ENCODE measurements around the gene ATAD3A.

DNA sequence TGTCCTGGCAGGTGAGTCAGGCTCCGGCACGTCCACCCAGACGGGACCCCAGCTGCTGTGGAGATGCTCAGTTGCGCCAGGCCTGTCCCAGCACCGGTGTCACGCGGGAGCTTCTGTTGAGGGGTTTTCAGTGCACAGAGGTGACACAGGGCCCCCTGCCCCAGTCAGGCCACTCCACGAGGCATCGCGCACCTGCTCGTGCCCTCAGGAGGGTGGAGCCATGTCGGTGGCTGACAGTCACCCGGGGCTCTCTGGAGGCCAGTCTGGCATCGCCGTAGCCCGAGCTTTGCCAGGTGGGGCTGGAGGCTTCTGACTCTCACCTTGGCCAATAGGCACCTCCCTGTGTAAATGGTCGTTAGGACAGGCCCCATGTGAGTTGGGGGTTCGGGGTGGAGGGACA is 17.4 kb downstream of the ATAD3A start:
- TF ChIP-seq, protein P1, sequence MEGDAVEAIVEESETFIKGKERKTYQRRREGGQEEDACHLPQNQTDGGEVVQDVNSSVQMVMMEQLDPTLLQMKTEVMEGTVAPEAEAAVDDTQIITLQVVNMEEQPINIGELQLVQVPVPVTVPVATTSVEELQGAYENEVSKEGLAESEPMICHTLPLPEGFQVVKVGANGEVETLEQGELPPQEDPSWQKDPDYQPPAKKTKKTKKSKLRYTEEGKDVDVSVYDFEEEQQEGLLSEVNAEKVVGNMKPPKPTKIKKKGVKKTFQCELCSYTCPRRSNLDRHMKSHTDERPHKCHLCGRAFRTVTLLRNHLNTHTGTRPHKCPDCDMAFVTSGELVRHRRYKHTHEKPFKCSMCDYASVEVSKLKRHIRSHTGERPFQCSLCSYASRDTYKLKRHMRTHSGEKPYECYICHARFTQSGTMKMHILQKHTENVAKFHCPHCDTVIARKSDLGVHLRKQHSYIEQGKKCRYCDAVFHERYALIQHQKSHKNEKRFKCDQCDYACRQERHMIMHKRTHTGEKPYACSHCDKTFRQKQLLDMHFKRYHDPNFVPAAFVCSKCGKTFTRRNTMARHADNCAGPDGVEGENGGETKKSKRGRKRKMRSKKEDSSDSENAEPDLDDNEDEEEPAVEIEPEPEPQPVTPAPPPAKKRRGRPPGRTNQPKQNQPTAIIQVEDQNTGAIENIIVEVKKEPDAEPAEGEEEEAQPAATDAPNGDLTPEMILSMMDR (conservative IDR thresholded peaks at IDR 0.05; ENCODE audit: low read depth in 2 of 2) = no peak
- TF ChIP-seq, protein P2, sequence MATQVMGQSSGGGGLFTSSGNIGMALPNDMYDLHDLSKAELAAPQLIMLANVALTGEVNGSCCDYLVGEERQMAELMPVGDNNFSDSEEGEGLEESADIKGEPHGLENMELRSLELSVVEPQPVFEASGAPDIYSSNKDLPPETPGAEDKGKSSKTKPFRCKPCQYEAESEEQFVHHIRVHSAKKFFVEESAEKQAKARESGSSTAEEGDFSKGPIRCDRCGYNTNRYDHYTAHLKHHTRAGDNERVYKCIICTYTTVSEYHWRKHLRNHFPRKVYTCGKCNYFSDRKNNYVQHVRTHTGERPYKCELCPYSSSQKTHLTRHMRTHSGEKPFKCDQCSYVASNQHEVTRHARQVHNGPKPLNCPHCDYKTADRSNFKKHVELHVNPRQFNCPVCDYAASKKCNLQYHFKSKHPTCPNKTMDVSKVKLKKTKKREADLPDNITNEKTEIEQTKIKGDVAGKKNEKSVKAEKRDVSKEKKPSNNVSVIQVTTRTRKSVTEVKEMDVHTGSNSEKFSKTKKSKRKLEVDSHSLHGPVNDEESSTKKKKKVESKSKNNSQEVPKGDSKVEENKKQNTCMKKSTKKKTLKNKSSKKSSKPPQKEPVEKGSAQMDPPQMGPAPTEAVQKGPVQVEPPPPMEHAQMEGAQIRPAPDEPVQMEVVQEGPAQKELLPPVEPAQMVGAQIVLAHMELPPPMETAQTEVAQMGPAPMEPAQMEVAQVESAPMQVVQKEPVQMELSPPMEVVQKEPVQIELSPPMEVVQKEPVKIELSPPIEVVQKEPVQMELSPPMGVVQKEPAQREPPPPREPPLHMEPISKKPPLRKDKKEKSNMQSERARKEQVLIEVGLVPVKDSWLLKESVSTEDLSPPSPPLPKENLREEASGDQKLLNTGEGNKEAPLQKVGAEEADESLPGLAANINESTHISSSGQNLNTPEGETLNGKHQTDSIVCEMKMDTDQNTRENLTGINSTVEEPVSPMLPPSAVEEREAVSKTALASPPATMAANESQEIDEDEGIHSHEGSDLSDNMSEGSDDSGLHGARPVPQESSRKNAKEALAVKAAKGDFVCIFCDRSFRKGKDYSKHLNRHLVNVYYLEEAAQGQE (IDR thresholded peaks at IDR 0.05; ENCODE audit: unreplicated experiment) = no peak
- TF ChIP-seq POLR2AphosphoS5 (IDR thresholded peaks at IDR 0.05; ENCODE audit: low read depth) (no peak), CREB1 (CRISPR knock-in tag; IDR thresholded peaks at IDR 0.05; ENCODE audit: low read depth) (no peak), EZH2phosphoT487 (IDR thresholded peaks at IDR 0.05; ENCODE audit: unreplicated experiment) (no peak), EZH2 (IDR thresholded peaks at IDR 0.05; ENCODE audit: low read depth, unreplicated experiment) (no peak), ZNF114 (CRISPR knock-in tag; IDR thresholded peaks at IDR 0.05) (no peak), STAT1 (IDR thresholded peaks at IDR 0.05; ENCODE audit: unreplicated experiment) (no peak), ZNF331 (CRISPR knock-in tag; IDR thresholded peaks at IDR 0.05; ENCODE audit: low read depth) (no peak), JUNB (IDR thresholded peaks at IDR 0.05; ENCODE audit: unreplicated experiment) (no peak), NANOG (IDR thresholded peaks at IDR 0.05; ENCODE audit: borderline replicate concordance) (no peak)
- TF ChIP-seq, protein P3, sequence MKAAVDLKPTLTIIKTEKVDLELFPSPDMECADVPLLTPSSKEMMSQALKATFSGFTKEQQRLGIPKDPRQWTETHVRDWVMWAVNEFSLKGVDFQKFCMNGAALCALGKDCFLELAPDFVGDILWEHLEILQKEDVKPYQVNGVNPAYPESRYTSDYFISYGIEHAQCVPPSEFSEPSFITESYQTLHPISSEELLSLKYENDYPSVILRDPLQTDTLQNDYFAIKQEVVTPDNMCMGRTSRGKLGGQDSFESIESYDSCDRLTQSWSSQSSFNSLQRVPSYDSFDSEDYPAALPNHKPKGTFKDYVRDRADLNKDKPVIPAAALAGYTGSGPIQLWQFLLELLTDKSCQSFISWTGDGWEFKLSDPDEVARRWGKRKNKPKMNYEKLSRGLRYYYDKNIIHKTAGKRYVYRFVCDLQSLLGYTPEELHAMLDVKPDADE (IDR thresholded peaks at IDR 0.05) = no peak
- TF ChIP-seq, protein P4, sequence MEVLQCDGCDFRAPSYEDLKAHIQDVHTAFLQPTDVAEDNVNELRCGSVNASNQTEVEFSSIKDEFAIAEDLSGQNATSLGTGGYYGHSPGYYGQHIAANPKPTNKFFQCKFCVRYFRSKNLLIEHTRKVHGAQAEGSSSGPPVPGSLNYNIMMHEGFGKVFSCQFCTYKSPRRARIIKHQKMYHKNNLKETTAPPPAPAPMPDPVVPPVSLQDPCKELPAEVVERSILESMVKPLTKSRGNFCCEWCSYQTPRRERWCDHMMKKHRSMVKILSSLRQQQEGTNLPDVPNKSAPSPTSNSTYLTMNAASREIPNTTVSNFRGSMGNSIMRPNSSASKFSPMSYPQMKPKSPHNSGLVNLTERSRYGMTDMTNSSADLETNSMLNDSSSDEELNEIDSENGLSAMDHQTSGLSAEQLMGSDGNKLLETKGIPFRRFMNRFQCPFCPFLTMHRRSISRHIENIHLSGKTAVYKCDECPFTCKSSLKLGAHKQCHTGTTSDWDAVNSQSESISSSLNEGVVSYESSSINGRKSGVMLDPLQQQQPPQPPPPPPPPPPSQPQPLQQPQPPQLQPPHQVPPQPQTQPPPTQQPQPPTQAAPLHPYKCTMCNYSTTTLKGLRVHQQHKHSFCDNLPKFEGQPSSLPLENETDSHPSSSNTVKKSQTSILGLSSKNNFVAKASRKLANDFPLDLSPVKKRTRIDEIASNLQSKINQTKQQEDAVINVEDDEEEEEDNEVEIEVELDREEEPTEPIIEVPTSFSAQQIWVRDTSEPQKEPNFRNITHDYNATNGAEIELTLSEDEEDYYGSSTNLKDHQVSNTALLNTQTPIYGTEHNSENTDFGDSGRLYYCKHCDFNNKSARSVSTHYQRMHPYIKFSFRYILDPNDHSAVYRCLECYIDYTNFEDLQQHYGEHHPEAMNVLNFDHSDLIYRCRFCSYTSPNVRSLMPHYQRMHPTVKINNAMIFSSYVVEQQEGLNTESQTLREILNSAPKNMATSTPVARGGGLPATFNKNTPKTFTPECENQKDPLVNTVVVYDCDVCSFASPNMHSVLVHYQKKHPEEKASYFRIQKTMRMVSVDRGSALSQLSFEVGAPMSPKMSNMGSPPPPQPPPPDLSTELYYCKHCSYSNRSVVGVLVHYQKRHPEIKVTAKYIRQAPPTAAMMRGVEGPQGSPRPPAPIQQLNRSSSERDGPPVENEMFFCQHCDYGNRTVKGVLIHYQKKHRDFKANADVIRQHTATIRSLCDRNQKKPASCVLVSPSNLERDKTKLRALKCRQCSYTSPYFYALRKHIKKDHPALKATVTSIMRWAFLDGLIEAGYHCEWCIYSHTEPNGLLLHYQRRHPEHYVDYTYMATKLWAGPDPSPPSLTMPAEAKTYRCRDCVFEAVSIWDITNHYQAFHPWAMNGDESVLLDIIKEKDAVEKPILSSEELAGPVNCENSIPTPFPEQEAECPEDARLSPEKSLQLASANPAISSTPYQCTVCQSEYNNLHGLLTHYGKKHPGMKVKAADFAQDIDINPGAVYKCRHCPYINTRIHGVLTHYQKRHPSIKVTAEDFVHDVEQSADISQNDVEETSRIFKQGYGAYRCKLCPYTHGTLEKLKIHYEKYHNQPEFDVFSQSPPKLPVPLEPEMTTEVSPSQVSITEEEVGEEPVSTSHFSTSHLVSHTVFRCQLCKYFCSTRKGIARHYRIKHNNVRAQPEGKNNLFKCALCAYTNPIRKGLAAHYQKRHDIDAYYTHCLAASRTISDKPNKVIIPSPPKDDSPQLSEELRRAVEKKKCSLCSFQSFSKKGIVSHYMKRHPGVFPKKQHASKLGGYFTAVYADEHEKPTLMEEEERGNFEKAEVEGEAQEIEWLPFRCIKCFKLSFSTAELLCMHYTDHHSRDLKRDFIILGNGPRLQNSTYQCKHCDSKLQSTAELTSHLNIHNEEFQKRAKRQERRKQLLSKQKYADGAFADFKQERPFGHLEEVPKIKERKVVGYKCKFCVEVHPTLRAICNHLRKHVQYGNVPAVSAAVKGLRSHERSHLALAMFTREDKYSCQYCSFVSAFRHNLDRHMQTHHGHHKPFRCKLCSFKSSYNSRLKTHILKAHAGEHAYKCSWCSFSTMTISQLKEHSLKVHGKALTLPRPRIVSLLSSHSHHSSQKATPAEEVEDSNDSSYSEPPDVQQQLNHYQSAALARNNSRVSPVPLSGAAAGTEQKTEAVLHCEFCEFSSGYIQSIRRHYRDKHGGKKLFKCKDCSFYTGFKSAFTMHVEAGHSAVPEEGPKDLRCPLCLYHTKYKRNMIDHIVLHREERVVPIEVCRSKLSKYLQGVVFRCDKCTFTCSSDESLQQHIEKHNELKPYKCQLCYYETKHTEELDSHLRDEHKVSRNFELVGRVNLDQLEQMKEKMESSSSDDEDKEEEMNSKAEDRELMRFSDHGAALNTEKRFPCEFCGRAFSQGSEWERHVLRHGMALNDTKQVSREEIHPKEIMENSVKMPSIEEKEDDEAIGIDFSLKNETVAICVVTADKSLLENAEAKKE (CRISPR knock-in tag; IDR thresholded peaks at IDR 0.05) = no peak

Measured in GM23338 (cell line).